NCI-H748 (cell line): ENCODE results near the gene MECP2.
"Not testable (repeated sequence)": the region's sequence is repeated elsewhere in the genome, so short reads cannot be mapped to it uniquely, and the experiment has no call there.

Experiments used
- DNase-seq: peaks from one replicate; lab custom pipeline; 2025; ENCODE audit not compliant: unreplicated experiment; lab: John Stamatoyannopoulos, UW

MECP2 gene

GRCh38 chrX:153999359-154000037, 98.0 kb downstream of the MECP2 start:
- no peak for DNase-seq

GRCh38 chrX:153995504-153995903, 102.0 kb downstream of the MECP2 start:
- no peak for DNase-seq

- DNase-seq: not testable (repeated sequence)
Measured at GRCh38 chrX:153994398-153994797, 103.1 kb downstream of the MECP2 start.

GRCh38 chrX:153993978-153994377, 103.5 kb downstream of the MECP2 start:
- DNase-seq: no peak

GRCh38 chrX:153993079-153993478, 104.4 kb downstream of the MECP2 start:
- no peak for DNase-seq

- DNase-seq: no peak
Measured at GRCh38 chrX:153992180-153992579, 105.3 kb downstream of the MECP2 start.

- no peak for DNase-seq
Measured at GRCh38 chrX:153991013-153991580, 106.4 kb downstream of the MECP2 start.

- DNase-seq: no peak
Measured at GRCh38 chrX:153989973-153990655, 107.4 kb downstream of the MECP2 start.

GRCh38 chrX:153988493-153988892, 109.0 kb downstream of the MECP2 start:
- no peak for DNase-seq

- no peak for DNase-seq
Measured at GRCh38 chrX:153984351-153985178, 113.0 kb downstream of the MECP2 start.

GRCh38 chrX:153983321-153983801, 114.2 kb downstream of the MECP2 start:
- DNase-seq: no peak

- no peak for DNase-seq
Measured at GRCh38 chrX:153981771-153982533, 115.6 kb downstream of the MECP2 start.

- DNase-seq: no peak
Measured at GRCh38 chrX:153981231-153981630, 116.3 kb downstream of the MECP2 start.

- not testable (repeated sequence) for DNase-seq
Measured at GRCh38 chrX:153980394-153980793, 117.1 kb downstream of the MECP2 start.

- DNase-seq: no peak
Measured at GRCh38 chrX:153974726-153975286, 122.7 kb downstream of the MECP2 start.

GRCh38 chrX:153974003-153974725, 123.4 kb downstream of the MECP2 start:
- DNase-seq: peak; percentile 3

- peak; percentile 87 for DNase-seq
Measured at GRCh38 chrX:153973127-153974002, 124.2 kb downstream of the MECP2 start.

- DNase-seq: peak; percentile 96
Measured at GRCh38 chrX:153972368-153973126, 125.0 kb downstream of the MECP2 start, which contains the start of gene TMEM187. Gene TMEM187 (plus strand): TSS chrX:153972754. CDS start chrX:153982063, 9,309 bp downstream.
